GM19239 (cell line): ENCODE results near the gene PTGER2.

Experiments used
- DNase-seq: peaks from one replicate; pipeline ENCODE4 v3.0.0; 2011; ENCODE audit warnings: low spot score; ENCODE audit not compliant: insufficient read length
- FAIRE-seq: peaks from 2 replicates; lab custom pipeline; 2011; peaks lifted over from hg19 to GRCh38; lab: Jason Lieb, UNC

The PTGER2 gene

GRCh38 chr14:52304248-52304904 is 9.7 kb upstream of the PTGER2 start:
- DNase-seq (no peak), FAIRE-seq (no peak)

- no peak for FAIRE-seq
These were observed 9.1 kb upstream of the PTGER2 start for GRCh38 chr14:52305014-52305413.

GRCh38 chr14:52307376-52307775 is 6.7 kb upstream of the PTGER2 start:
- no peak for DNase-seq
- no peak for FAIRE-seq

More at GRCh38 chr14:52305014-52305413, 9.1 kb upstream of the PTGER2 start:
- no peak for DNase-seq

- no peak for DNase-seq
- no peak for FAIRE-seq
These were observed 6.2 kb upstream of the PTGER2 start for GRCh38 chr14:52307905-52308304.

- DNase-seq (no peak), FAIRE-seq (no peak)
These were observed 3.6 kb upstream of the PTGER2 start for GRCh38 chr14:52310541-52310940.

GRCh38 chr14:52312931-52313355 is 1.2 kb upstream of the PTGER2 start:
- no peak for FAIRE-seq
- no peak for DNase-seq

GRCh38 chr14:52313462-52313861 is 650 bp upstream of the PTGER2 start:
- DNase-seq (no peak), FAIRE-seq (no peak)

- DNase-seq = no peak
- FAIRE-seq = peak; percentile 26
These were observed 663 bp downstream of the PTGER2 start for GRCh38 chr14:52314595-52315354.

GRCh38 chr14:52315355-52315718 is 1.2 kb downstream of the PTGER2 start:
- FAIRE-seq = peak; percentile 14
- no peak for DNase-seq

- FAIRE-seq (peak; percentile 21), DNase-seq (no peak)
These were observed 4.0 kb downstream of the PTGER2 start for GRCh38 chr14:52318062-52318461.

- FAIRE-seq (no peak), DNase-seq (no peak)
These were observed 4.9 kb downstream of the PTGER2 start for GRCh38 chr14:52318826-52319645.

GRCh38 chr14:52319919-52320318 is 5.8 kb downstream of the PTGER2 start:
- FAIRE-seq (no peak), DNase-seq (no peak)

- peak; percentile 48 for DNase-seq
These were observed 11.0 kb downstream of the PTGER2 start for GRCh38 chr14:52325126-52325525.

GRCh38 chr14:52325630-52326029 is 11.5 kb downstream of the PTGER2 start:
- DNase-seq (no peak), FAIRE-seq (peak; percentile 26)

More at GRCh38 chr14:52325126-52325525, 11.0 kb downstream of the PTGER2 start:
- peak; percentile 98 for FAIRE-seq

- peak; percentile 74 for FAIRE-seq
- DNase-seq = no peak
These were observed 13.5 kb downstream of the PTGER2 start for GRCh38 chr14:52327374-52328226.

GRCh38 chr14:52328276-52328675 is 14.2 kb downstream of the PTGER2 start:
- DNase-seq = no peak
- no peak for FAIRE-seq

GRCh38 chr14:52329678-52330369 is 15.7 kb downstream of the PTGER2 start:
- FAIRE-seq = peak; percentile 81
- DNase-seq = no peak

- FAIRE-seq = no peak
These were observed 18.2 kb downstream of the PTGER2 start for GRCh38 chr14:52332269-52332668.

GRCh38 chr14:52333108-52333507 is 19.0 kb downstream of the PTGER2 start:
- DNase-seq (no peak), FAIRE-seq (no peak)

More at GRCh38 chr14:52332269-52332668, 18.2 kb downstream of the PTGER2 start:
- DNase-seq = no peak
